ENCODE data around the gene MMP24OS.

Gene MMP24OS

GRCh38 chr20:35287509-35288324 lies 9.8 kb upstream of the MMP24OS start:
- POLR2A ChIA-PET = interaction anchor here (1.8 kb wide), 1 partner anchor 167 kb away, joined by 6 read pairs; the partner anchor contains the start of gene CEP250
- TF ChIP-seq SP1 (IDR thresholded peaks at IDR 0.05) (no peak), ARNT (IDR thresholded peaks at IDR 0.05) (no peak), ZNF384 (IDR thresholded peaks at IDR 0.05) (no peak), CTBP1 (IDR thresholded peaks at IDR 0.05; ENCODE audit: borderline replicate concordance) (no peak), PKNOX1 (IDR thresholded peaks at IDR 0.05) (no peak), NFRKB (IDR thresholded peaks at IDR 0.05) (no peak)
- CTCF ChIA-PET = no interaction called here
- no peak for DNase-seq (ENCODE audit: extremely low spot score)

GRCh38 chr20:35286899-35287508 lies 9.1 kb upstream of the MMP24OS start:
- TF ChIP-seq SUZ12 (IDR thresholded peaks at IDR 0.05) (no peak), TARDBP (IDR thresholded peaks at IDR 0.05) (no peak), L3MBTL2 (conservative IDR thresholded peaks at IDR 0.05) (no peak), BHLHE40 (IDR thresholded peaks at IDR 0.05; ENCODE audit: borderline replicate concordance) (no peak), ZNF384 (IDR thresholded peaks at IDR 0.05) (no peak), PKNOX1 (IDR thresholded peaks at IDR 0.05) (no peak), FOXM1 (IDR thresholded peaks at IDR 0.05; ENCODE audit: borderline replicate concordance) (no peak), ELF4 (IDR thresholded peaks at IDR 0.05) (no peak), LEF1 (IDR thresholded peaks at IDR 0.05; ENCODE audit: borderline replicate concordance) (no peak), HDGF (IDR thresholded peaks at IDR 0.05; ENCODE audit: borderline replicate concordance) (no peak)
- CTCF ChIA-PET = interaction anchor here (0.6 kb wide), 1 partner anchor 15 kb away, joined by 3 read pairs; no protein-coding TSS in a partner anchor
- POLR2A ChIA-PET = interaction anchor here (1.8 kb wide), 1 partner anchor 168 kb away, joined by 6 read pairs; the partner anchor contains the start of gene CEP250
- no peak for DNase-seq (ENCODE audit: extremely low spot score)

GRCh38 chr20:35286077-35286898 lies 8.4 kb upstream of the MMP24OS start:
- POLR2A ChIA-PET = interaction anchor here (1.8 kb wide), 1 partner anchor 169 kb away, joined by 6 read pairs; the partner anchor contains the start of gene CEP250
- TF ChIP-seq FOXK2 (IDR thresholded peaks at IDR 0.05) = no peak
- TF ChIP-seq PKNOX1 (IDR thresholded peaks at IDR 0.05) = no peak
- TF ChIP-seq NFRKB (IDR thresholded peaks at IDR 0.05) = no peak
- TF ChIP-seq L3MBTL2 (conservative IDR thresholded peaks at IDR 0.05) = no peak
- no peak for TF ChIP-seq BHLHE40 (IDR thresholded peaks at IDR 0.05; ENCODE audit: borderline replicate concordance)
- TF ChIP-seq ZNF384 (IDR thresholded peaks at IDR 0.05) = no peak
- no peak for TF ChIP-seq CTBP1 (IDR thresholded peaks at IDR 0.05; ENCODE audit: borderline replicate concordance)
- CTCF ChIA-PET = interaction anchor here (0.6 kb wide), 1 partner anchor 16 kb away, joined by 3 read pairs; no protein-coding TSS in a partner anchor
- DNase-seq (ENCODE audit: extremely low spot score) = no peak

- CTCF ChIA-PET = no interaction called here
- DNase-seq (ENCODE audit: extremely low spot score) = no peak
- POLR2A ChIA-PET = interaction anchor here (1.8 kb wide), 1 partner anchor 169 kb away, joined by 6 read pairs; the partner anchor contains the start of gene CEP250
- TF ChIP-seq FOXK2 (IDR thresholded peaks at IDR 0.05) (no peak), FOXM1 (IDR thresholded peaks at IDR 0.05; ENCODE audit: borderline replicate concordance) (no peak), LEF1 (IDR thresholded peaks at IDR 0.05; ENCODE audit: borderline replicate concordance) (no peak), CTBP1 (IDR thresholded peaks at IDR 0.05; ENCODE audit: borderline replicate concordance) (no peak), HDGF (IDR thresholded peaks at IDR 0.05; ENCODE audit: borderline replicate concordance) (no peak), PKNOX1 (IDR thresholded peaks at IDR 0.05) (no peak)
Measured at GRCh38 chr20:35285806-35286076, 7.8 kb upstream of the MMP24OS start.

- no peak for TF ChIP-seq FOXK2 (IDR thresholded peaks at IDR 0.05)
- TF ChIP-seq LEF1 (IDR thresholded peaks at IDR 0.05; ENCODE audit: borderline replicate concordance) = no peak
- TF ChIP-seq CTBP1 (IDR thresholded peaks at IDR 0.05; ENCODE audit: borderline replicate concordance) = peak; percentile 50; the same call in 1 of the 2 replicates
- TF ChIP-seq ZNF384 (IDR thresholded peaks at IDR 0.05) = no peak
- TF ChIP-seq L3MBTL2 (conservative IDR thresholded peaks at IDR 0.05) = no peak
- no peak for TF ChIP-seq ARNT (IDR thresholded peaks at IDR 0.05)
- TF ChIP-seq FOXM1 (IDR thresholded peaks at IDR 0.05; ENCODE audit: borderline replicate concordance) = no peak
- TF ChIP-seq FOXA1 (IDR thresholded peaks at IDR 0.05) = no peak
- no peak for TF ChIP-seq HDGF (IDR thresholded peaks at IDR 0.05; ENCODE audit: borderline replicate concordance)
- peak; percentile 63 for TF ChIP-seq PKNOX1 (IDR thresholded peaks at IDR 0.05)
- TF ChIP-seq ELF4 (IDR thresholded peaks at IDR 0.05) = no peak
- no peak for TF ChIP-seq NFRKB (IDR thresholded peaks at IDR 0.05)
- no peak for TF ChIP-seq SUZ12 (IDR thresholded peaks at IDR 0.05)
- no peak for TF ChIP-seq SP1 (IDR thresholded peaks at IDR 0.05)
- POLR2A ChIA-PET = interaction anchor here (1.0 to 2.3 kb wide), 11 partner anchors 9 to 170 kb away, joined by 3 to 17 read pairs (median 5); partner anchors contain the start of genes CEP250, EDEM2 and UQCC1
- no peak for DNase-seq (ENCODE audit: extremely low spot score)
- CTCF ChIA-PET = interaction anchor here (0.7 to 1.0 kb wide), 3 partner anchors 19 to 140 kb away, joined by 3 to 4 read pairs (median 3); partner anchors contain the start of gene EDEM2
Measured at GRCh38 chr20:35284992-35285805, 7.3 kb upstream of the MMP24OS start.

Measured in HEK293T (cell line).